SIG-M5 (cell line): ENCODE data around the gene NLGN1.
"Not testable (repeated sequence)": the region's sequence is repeated elsewhere in the genome, so short reads cannot be mapped to it uniquely, and the experiment has no call there.

Experiments used
- DNase-seq: peaks from one replicate; lab custom pipeline; 2025; lab: John Stamatoyannopoulos, UW

Gene NLGN1

GRCh38 chr3:174168026-174168425 is 770.5 kb downstream of the NLGN1 start:
- DNase-seq: no peak

- DNase-seq: no peak
Observed at GRCh38 chr3:174168538-174169254, 771.2 kb downstream of the NLGN1 start.

- DNase-seq: no peak
Observed at GRCh38 chr3:174169736-174170135, 772.2 kb downstream of the NLGN1 start.

- DNase-seq: no peak
Observed at GRCh38 chr3:174170248-174170647, 772.7 kb downstream of the NLGN1 start.

GRCh38 chr3:174186377-174186989 is 788.9 kb downstream of the NLGN1 start:
- no peak for DNase-seq

GRCh38 chr3:174191380-174191779 is 793.8 kb downstream of the NLGN1 start:
- DNase-seq: no peak

GRCh38 chr3:174191895-174192294 is 794.4 kb downstream of the NLGN1 start:
- no peak for DNase-seq

GRCh38 chr3:174192471-174192870 is 794.9 kb downstream of the NLGN1 start:
- no peak for DNase-seq

GRCh38 chr3:174193604-174194003 is 796.1 kb downstream of the NLGN1 start:
- DNase-seq: no peak

- no peak for DNase-seq
Observed at GRCh38 chr3:174197416-174197815, 799.9 kb downstream of the NLGN1 start.

GRCh38 chr3:174198199-174198598 is 800.7 kb downstream of the NLGN1 start:
- no peak for DNase-seq

GRCh38 chr3:174199696-174200095 is 802.2 kb downstream of the NLGN1 start:
- no peak for DNase-seq

GRCh38 chr3:174202116-174202515 is 804.6 kb downstream of the NLGN1 start:
- DNase-seq: no peak

GRCh38 chr3:174202561-174202960 is 805.0 kb downstream of the NLGN1 start:
- DNase-seq: no peak

GRCh38 chr3:174204765-174205164 is 807.2 kb downstream of the NLGN1 start:
- no peak for DNase-seq

- no peak for DNase-seq
Observed at GRCh38 chr3:174206607-174207192, 809.2 kb downstream of the NLGN1 start.

- DNase-seq: no peak
Observed at GRCh38 chr3:174208161-174208560, 810.6 kb downstream of the NLGN1 start.

- DNase-seq: not testable (repeated sequence)
Observed at GRCh38 chr3:174211896-174212295, 814.4 kb downstream of the NLGN1 start.

- DNase-seq: no peak
Observed at GRCh38 chr3:174215456-174215855, 817.9 kb downstream of the NLGN1 start.

GRCh38 chr3:174216019-174216418 is 818.5 kb downstream of the NLGN1 start:
- DNase-seq: no peak

GRCh38 chr3:174216946-174217718 is 819.6 kb downstream of the NLGN1 start:
- DNase-seq: no peak

GRCh38 chr3:174218016-174218415 is 820.5 kb downstream of the NLGN1 start:
- DNase-seq: no peak

GRCh38 chr3:174219738-174220137 is 822.2 kb downstream of the NLGN1 start:
- DNase-seq: no peak
